ENCODE data around the gene MRPL45. TPM values are rescaled to one million over a fixed set of nuclear protein-coding genes. Genes with fewer than 3 reads are reported as not detected.
A peak's percentile ranks its signal among the peaks of the same experiment; 100 is the strongest.

Gene MRPL45
- total and polyA plus RNA-seq, 9 of the 15 experiments (the other 6 are each of a cell fraction or from before 2014, with no cell fraction given) = 48.4 to 228 (median 76.8) TPM

GRCh38 chr17:38351412-38352222, 54.6 kb downstream of the MRPL45 start, which contains the start of gene SOCS7 (continued):
- TF ChIP-seq ATF3 (IDR thresholded peaks at IDR 0.05) (peak; percentile 76), ATF3 (CRISPR knock-in tag; conservative IDR thresholded peaks at IDR 0.05) (no peak), CBX5 (IDR thresholded peaks at IDR 0.05; ENCODE audit: borderline replicate concordance, low read depth) (no peak), ZBED1 (IDR thresholded peaks at IDR 0.05) (no peak), THRA (IDR thresholded peaks at IDR 0.05) (no peak), REST (IDR thresholded peaks at IDR 0.05; ENCODE audit: borderline replicate concordance) (no peak), REST (CRISPR knock-in tag; IDR thresholded peaks at IDR 0.05; ENCODE audit: low read depth) (no peak), MBD2 (IDR thresholded peaks at IDR 0.05; ENCODE audit: borderline replicate concordance, low read depth) (peak; percentile 73), GTF3C2 (IDR thresholded peaks at IDR 0.05; ENCODE audit: borderline replicate concordance, extremely low read depth, insufficient read length) (no peak), HMGN3 (IDR thresholded peaks at IDR 0.05; ENCODE audit: borderline replicate concordance, extremely low read depth, insufficient read length, low read depth, low read length) (peak; percentile 55), ZNF146 (CRISPR knock-in tag; IDR thresholded peaks at IDR 0.05; ENCODE audit: unreplicated experiment) (no peak), EP400 (IDR thresholded peaks at IDR 0.05) (peak; percentile 90)

All from K562 (cell line).